GM18861 (cell line): Measurements from ENCODE around the gene CRYGN.

Experiments used
- ATAC-seq: cut with Tn5 transposase; IDR thresholded peaks from one replicate; pipeline ENCODE4 v1.9.1; 2021; ENCODE audit not compliant: unreplicated experiment

Gene CRYGN

GRCh38 chr7:151393031-151393977 is 46.6 kb downstream of the CRYGN start:
- no peak for ATAC-seq

- no peak for ATAC-seq
Observed at GRCh38 chr7:151392426-151392825, 47.5 kb downstream of the CRYGN start.

- no peak for ATAC-seq
Observed at GRCh38 chr7:151392002-151392401, 47.9 kb downstream of the CRYGN start.

GRCh38 chr7:151391358-151391730 is 48.6 kb downstream of the CRYGN start:
- no peak for ATAC-seq

GRCh38 chr7:151390598-151391357 is 49.2 kb downstream of the CRYGN start:
- ATAC-seq: no peak

GRCh38 chr7:151389768-151390597 is 50.0 kb downstream of the CRYGN start:
- no peak for ATAC-seq

- ATAC-seq: no peak
Observed at GRCh38 chr7:151389096-151389767, 50.7 kb downstream of the CRYGN start.

GRCh38 chr7:151388430-151388829 is 51.5 kb downstream of the CRYGN start:
- ATAC-seq: no peak

GRCh38 chr7:151388007-151388297 is 52.0 kb downstream of the CRYGN start:
- no peak for ATAC-seq

GRCh38 chr7:151387161-151388006 is 52.6 kb downstream of the CRYGN start:
- ATAC-seq: no peak

GRCh38 chr7:151386301-151387160 is 53.4 kb downstream of the CRYGN start:
- no peak for ATAC-seq

- ATAC-seq: no peak
Observed at GRCh38 chr7:151385626-151386300, 54.2 kb downstream of the CRYGN start.

- no peak for ATAC-seq
Observed at GRCh38 chr7:151384776-151385625, 54.9 kb downstream of the CRYGN start.

- ATAC-seq: no peak
Observed at GRCh38 chr7:151384352-151384697, 55.6 kb downstream of the CRYGN start.

GRCh38 chr7:151383638-151384351 is 56.1 kb downstream of the CRYGN start:
- ATAC-seq: no peak

- no peak for ATAC-seq
Observed at GRCh38 chr7:151382079-151382885, 57.7 kb downstream of the CRYGN start.
